NCI-H82 treated with DMSO at 0.1 percent for 48 hours (cell line): ENCODE data around the gene TIGD2.
A peak's percentile ranks its signal among the peaks of the same experiment; 100 is the strongest.
"Not testable (repeated sequence)": the region's sequence is repeated elsewhere in the genome, so short reads cannot be mapped to it uniquely, and the experiment has no call there.

Experiments
- DNase-seq: peaks from one replicate; lab custom pipeline; 2025; ENCODE audit not compliant: unreplicated experiment; lab: John Stamatoyannopoulos, UW

The TIGD2 gene

DNA sequence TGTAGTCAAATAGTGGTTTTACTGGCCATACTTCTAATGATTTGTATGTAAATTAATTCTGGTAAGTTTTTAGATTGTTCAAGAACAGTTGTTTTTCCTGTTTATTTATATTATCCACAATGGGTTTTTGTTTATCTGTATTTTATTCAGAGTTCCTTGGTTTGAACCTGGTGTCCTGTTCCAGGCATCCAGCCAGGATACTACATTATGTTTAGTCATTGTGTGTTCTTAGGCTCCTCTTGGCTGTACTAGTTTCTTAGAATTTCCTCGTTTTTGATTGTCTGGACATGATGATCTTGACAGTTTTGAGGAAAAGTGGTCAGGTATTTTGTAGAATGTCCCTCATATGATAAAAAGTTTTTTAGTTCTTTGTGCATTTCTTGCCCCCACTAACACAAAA, 7.8 kb downstream of the TIGD2 start:
- no peak for DNase-seq

GRCh38 chr4:89119836-89120235, 8.5 kb downstream of the TIGD2 start:
- no peak for DNase-seq

GRCh38 chr4:89121387-89122068, 10.2 kb downstream of the TIGD2 start:
- no peak for DNase-seq

DNA sequence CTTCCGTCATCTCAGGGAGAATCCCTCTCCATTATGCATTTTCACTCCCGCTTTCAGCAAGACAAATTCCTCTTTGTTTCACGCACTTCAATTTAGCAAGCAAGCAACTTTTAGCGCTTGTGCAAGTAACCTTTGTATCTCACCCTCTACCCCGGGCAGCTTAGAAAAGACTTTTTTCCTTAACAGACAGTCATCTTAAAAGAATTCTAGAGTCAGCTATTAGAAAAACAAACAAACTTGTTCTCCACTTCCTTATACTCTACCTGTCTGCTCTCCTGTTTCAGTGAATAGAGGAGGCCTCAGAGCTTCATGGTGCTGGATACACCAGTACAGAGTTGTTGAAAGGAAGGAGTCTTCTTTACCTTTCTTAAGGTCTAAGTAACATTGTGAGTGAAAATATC, 12.1 kb downstream of the TIGD2 start:
- no peak for DNase-seq

- DNase-seq = no peak
These were observed 14.8 kb downstream of the TIGD2 start for GRCh38 chr4:89125901-89126782.

DNA sequence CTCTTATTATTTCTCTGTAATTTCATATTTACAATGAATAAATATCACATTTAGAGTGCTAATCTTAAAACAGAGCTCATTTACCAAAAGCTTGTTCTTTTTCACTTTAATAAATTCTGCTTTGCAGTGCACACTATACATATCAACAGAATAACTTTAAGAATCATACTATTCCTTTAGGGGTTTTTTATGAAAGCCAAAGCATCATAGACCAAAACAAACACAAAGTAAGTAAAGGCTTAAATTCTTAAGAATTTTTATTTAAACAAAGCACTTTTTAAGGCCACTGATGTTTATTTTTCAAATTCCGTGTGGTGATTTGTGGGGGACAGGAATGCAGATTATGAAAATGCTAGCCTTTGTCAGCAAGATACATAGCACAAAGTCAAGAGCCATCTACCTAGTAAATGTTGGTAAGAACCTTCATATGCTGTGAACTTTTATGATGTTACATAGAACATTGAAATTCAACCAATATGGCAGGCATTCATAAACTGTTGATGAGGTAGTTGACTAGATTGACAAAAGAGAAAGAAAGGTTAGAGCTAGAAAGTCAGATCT, 17.8 kb downstream of the TIGD2 start:
- DNase-seq = no peak

- no peak for DNase-seq
These were observed 23.5 kb downstream of the TIGD2 start for GRCh38 chr4:89134775-89135319.

DNA sequence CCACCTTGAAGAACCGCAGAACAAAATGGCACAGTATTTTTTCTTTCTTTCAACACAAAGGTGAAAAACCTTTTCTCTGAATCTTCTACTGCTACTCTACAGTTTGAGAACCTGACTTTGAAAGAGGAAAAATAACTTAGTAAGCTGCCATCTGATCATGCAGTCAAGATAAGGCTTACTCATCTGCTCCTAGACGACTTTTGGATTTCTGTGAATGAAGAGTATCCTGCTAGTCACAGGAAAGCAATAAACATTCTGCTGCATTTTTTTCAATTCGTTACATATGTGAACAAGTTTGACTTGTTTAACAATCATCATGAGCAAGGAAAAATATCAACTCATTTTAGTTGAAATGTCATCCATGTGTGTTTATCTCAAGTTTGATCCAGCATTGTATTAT, 25.2 kb downstream of the TIGD2 start:
- DNase-seq = no peak

- DNase-seq = no peak
These were observed 25.9 kb downstream of the TIGD2 start for GRCh38 chr4:89137231-89137630.

GRCh38 chr4:89137695-89138094, 26.4 kb downstream of the TIGD2 start:
- DNase-seq = no peak

GRCh38 chr4:89140168-89140759, 28.9 kb downstream of the TIGD2 start:
- DNase-seq = no peak

DNA sequence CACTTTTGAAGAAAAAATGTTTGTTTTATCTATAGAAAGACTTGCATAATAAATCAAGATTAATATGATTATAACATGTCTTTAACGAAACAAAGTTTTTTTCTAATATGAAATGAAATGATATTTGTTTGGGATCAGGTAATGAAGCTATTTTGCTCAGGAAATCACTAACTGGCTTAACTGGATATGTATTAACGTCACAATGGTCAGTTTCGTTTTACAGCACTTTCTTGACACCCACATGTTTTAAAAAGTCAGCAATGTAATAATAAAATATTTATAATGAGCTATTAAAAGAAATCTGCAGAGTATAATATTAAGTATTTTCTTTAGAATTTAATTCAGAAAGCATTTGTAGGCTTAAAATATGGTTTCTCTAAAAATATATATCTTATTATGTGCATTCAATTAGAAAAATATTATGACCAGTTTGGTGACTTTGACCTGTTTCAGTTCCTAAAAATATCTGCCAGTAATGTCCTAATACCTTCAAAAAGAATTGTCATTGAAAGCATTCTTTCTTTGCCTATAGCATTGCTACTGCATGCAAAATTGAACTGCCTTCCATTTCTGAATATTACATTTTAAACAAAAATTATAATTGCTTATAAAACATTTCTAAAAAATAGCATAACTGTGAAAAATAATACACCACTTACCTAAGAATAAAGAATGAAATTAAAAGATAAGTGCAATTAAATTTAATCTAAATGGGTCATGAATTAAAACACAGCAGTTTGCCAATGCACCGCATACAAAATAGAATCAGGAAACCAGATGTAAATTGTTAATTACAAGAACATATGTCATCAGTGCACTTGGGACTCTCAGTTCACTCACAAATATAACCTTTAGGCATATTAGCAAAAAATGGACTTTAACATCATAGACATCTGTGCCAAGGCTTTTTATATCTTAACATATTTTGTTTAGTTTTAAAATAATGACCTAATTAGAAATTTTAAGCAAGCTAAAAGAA, 31.6 kb downstream of the TIGD2 start:
- no peak for DNase-seq

GRCh38 chr4:89144652-89145051, 33.3 kb downstream of the TIGD2 start:
- DNase-seq = not testable (repeated sequence)

- no peak for DNase-seq
These were observed 34.9 kb downstream of the TIGD2 start for GRCh38 chr4:89146196-89146595.

GRCh38 chr4:89152972-89153371, 41.6 kb downstream of the TIGD2 start:
- peak; percentile 88 for DNase-seq

GRCh38 chr4:89156174-89156914, 45.0 kb downstream of the TIGD2 start:
- peak; percentile 25 for DNase-seq

- peak; percentile 1 for DNase-seq
These were observed 46.2 kb downstream of the TIGD2 start for GRCh38 chr4:89157488-89158024.

- DNase-seq = peak; percentile 20
These were observed 47.7 kb downstream of the TIGD2 start for GRCh38 chr4:89158884-89159503.

DNA sequence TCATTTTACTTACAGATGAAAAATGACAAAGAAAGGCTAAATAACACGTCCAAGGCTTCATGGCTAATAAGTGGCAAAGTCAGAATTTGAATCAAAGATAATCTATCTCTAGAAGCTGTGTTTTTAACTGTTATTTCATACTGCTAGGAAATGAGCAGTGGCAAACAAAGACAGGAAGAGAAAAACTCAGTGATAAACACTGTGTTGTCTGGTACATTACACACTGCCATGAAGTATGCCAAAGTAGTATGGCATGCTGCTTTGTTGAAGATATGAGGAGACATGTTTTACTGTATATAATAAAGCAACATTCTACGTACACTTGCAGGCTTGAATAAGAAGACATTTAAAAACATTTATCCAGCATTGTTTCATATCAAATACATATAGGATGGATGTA, 49.5 kb downstream of the TIGD2 start:
- no peak for DNase-seq
